Esophagus (tissue), 2 donors: Measurements from ENCODE around the gene TIAM2. TPM values are rescaled to one million over a fixed set of nuclear protein-coding genes. Genes with fewer than 3 reads are reported as not detected.

ENCODE experiments used
- H3K27ac ChIP-seq, 2 donors: one replicate each; pipeline ENCODE4 v1.5.1; 2013; ENCODE audit warnings: low read depth in 2 of 2, mild to moderate bottlenecking in 2 of 2, inconsistent platforms in 1 of 2, low read length in 1 of 2, moderate library complexity in 1 of 2
- H3K27me3 ChIP-seq, 2 donors: one replicate each; pipeline ENCODE4 v1.6.1; 2013; ENCODE audit warnings: low read length in 2 of 2, control low read depth in 1 of 2, mild to moderate bottlenecking in 1 of 2; ENCODE audit not compliant: insufficient read depth in 2 of 2, control insufficient read depth in 1 of 2
- H3K36me3 ChIP-seq, 2 donors: one replicate each; pipeline ENCODE4 v1.6.1; 2013; ENCODE audit warnings: low read length in 1 of 2; ENCODE audit not compliant: control insufficient read depth in 2 of 2, insufficient read depth in 2 of 2
- H3K4me1 ChIP-seq, 2 donors: one replicate each; pipeline ENCODE4 v1.6.1; 2013; ENCODE audit warnings: low read length in 1 of 2; ENCODE audit not compliant: control insufficient read depth in 2 of 2, insufficient read depth in 2 of 2
- H3K4me3 ChIP-seq, 2 donors: one replicate each; pipeline ENCODE4 v1.5.1; 2013; ENCODE audit warnings: low read length in 2 of 2, mild to moderate bottlenecking in 2 of 2, low read depth in 1 of 2, moderate library complexity in 1 of 2
- H3K9me3 ChIP-seq, 2 donors: one replicate each; pipeline ENCODE4 v1.6.1; 2013; ENCODE audit warnings: mild to moderate bottlenecking in 2 of 2, low read depth in 1 of 2, low read length in 1 of 2, moderate library complexity in 1 of 2; ENCODE audit not compliant: control insufficient read depth in 2 of 2, insufficient read depth in 1 of 2
- WGBS, 2 donors: extraction: QIAGEN DNeasy Blood & Tissue Kit; methylation state at CpG; one replicate each; pipeline ENCODE4 v1.1.7; 2013; 5-methylcytosine and 5-hydroxymethylcytosine counted together
- polyA plus RNA-seq, 2 donors: library from polyadenylated mRNA; stranded (reverse); fragments of 200-250 nt; gene quantifications; one replicate each; pipeline ENCODE4 v1.2.3, GENCODE V29; 2013
- donor health status: healthy with polysubstance abuse.
- donor health status: Bipolar disorder and iron deficiency.

TIAM2 gene
- polyA plus RNA-seq: 1 to 10 TPM; 2.3 to 3.1 TPM

DNA sequence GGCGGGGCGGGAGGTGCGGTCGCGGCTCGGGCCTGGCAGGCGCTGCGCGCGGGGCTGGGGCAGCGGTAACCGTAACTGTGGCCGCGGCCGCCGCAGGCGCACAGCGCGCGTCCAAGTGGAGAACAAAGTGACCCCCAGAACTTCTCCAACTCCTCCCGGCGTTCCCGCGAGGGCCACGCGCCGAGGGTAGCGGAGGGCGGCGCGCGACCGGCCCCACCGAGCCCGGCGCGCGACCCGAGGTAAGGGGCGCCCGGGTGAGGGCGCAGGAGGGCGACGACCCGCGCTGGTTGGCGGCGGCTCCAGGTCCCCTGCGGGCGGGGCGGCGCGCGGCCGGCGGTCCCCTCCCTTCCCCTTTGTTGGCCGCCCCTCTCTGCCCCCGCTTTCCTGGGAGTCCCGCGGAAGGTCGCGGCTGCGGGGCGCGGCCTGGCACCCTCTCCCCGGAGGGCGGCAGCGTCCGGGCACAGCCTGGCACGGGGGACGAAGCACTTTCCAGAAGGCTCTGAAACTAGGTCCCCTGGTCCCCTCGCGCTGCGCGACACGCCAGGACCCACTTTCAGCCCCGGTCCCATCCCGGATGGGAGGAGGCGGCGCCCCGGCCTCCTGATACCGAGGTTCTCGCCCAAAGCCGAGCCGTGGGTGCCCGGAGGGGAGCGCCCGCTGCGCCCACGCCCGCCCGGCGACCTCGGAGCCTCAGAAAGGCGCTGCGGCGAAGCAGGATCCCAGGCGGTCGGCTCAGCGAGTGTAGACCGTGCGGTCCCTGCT, at the start of gene TIAM2:
TSS of gene TIAM2 (plus strand) at position 62 of the 762 bp plus-strand sequence. CDS start 133,909 bp downstream, outside the sequence.
- Histone ChIP-seq H3K27ac (no peak within 1 kb of the TSS), H3K4me1 (no peaks in the 10 kb centered on the region), H3K9me3 (no peaks in the 10 kb centered on the region), H3K4me3 (peak within 1 kb of the TSS; percentile 49 to 56), H3K36me3 (no peaks in the 10 kb centered on the region), H3K27me3 (peaks cover 0 to 3% of the 10 kb centered on the region in 2 donors)
- WGBS, 2 donors: 0 to 1% methylated on average over 67 to 102 of the region's 102 CpGs

GRCh38 chr6:154950979-154951344, 44.2 kb upstream of the TIAM2 start:
- H3K9me3 ChIP-seq: no peaks in the 10 kb centered on the region
- no peak overlapping the region for H3K27ac ChIP-seq
- no peak overlapping the region for H3K4me3 ChIP-seq
- H3K36me3 ChIP-seq: no peaks in the 10 kb centered on the region
- WGBS, 2 donors: 94 to 96% methylated on average over 7 of the region's 7 CpGs
- peaks cover 0 to 6% of the 10 kb centered on the region in 2 donors for H3K4me1 ChIP-seq
- no peaks in the 10 kb centered on the region for H3K27me3 ChIP-seq

- no peaks in the 10 kb centered on the region for H3K9me3 ChIP-seq
- H3K4me3 ChIP-seq: no peak overlapping the region
- no peaks in the 10 kb centered on the region for H3K36me3 ChIP-seq
- 43 to 48% methylated on average over 10 of the region's 10 CpGs for WGBS, 2 donors
- H3K27me3 ChIP-seq: no peaks in the 10 kb centered on the region
- H3K4me1 ChIP-seq: peaks cover 0 to 6% of the 10 kb centered on the region in 2 donors
- H3K27ac ChIP-seq: peak overlapping the region in 1 of 2 donors; percentile 9
Measured at GRCh38 chr6:154951345-154952200, 43.5 kb upstream of the TIAM2 start.

GRCh38 chr6:154953644-154954043, 41.5 kb upstream of the TIAM2 start:
- 96% methylated on average over 11 of the region's 11 CpGs for WGBS, 2 donors
- Histone ChIP-seq H3K36me3 (no peaks in the 10 kb centered on the region), H3K4me3 (no peak overlapping the region), H3K9me3 (no peaks in the 10 kb centered on the region), H3K4me1 (peaks cover 0 to 6% of the 10 kb centered on the region in 2 donors), H3K27ac (no peak overlapping the region), H3K27me3 (no peaks in the 10 kb centered on the region)

DNA sequence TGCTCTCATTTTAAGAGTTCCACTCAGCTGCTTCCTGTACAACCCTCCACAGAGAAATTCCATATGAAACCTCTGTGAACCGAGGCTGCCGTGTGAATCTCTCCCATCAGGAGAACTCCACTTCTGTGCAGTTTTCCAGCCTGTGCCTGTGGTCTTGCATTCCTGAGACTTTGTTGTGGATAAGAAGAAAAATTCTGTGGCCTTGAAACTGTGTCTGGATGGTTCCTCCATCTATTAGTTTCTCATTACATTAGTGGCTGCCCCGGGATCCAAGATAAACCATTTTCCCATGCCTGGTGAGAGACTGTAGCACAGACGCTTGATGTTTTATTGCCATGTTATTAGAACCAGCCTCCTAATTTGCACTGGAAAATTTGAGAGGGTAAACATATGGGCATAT, 40.8 kb upstream of the TIAM2 start:
- H3K27me3 ChIP-seq: no peaks in the 10 kb centered on the region
- H3K27ac ChIP-seq: no peak overlapping the region
- no peaks in the 10 kb centered on the region for H3K9me3 ChIP-seq
- H3K4me3 ChIP-seq: no peak overlapping the region
- 93 to 96% methylated on average over 4 of the region's 4 CpGs for WGBS, 2 donors
- peaks cover 0 to 6% of the 10 kb centered on the region in 2 donors for H3K4me1 ChIP-seq
- no peaks in the 10 kb centered on the region for H3K36me3 ChIP-seq

DNA sequence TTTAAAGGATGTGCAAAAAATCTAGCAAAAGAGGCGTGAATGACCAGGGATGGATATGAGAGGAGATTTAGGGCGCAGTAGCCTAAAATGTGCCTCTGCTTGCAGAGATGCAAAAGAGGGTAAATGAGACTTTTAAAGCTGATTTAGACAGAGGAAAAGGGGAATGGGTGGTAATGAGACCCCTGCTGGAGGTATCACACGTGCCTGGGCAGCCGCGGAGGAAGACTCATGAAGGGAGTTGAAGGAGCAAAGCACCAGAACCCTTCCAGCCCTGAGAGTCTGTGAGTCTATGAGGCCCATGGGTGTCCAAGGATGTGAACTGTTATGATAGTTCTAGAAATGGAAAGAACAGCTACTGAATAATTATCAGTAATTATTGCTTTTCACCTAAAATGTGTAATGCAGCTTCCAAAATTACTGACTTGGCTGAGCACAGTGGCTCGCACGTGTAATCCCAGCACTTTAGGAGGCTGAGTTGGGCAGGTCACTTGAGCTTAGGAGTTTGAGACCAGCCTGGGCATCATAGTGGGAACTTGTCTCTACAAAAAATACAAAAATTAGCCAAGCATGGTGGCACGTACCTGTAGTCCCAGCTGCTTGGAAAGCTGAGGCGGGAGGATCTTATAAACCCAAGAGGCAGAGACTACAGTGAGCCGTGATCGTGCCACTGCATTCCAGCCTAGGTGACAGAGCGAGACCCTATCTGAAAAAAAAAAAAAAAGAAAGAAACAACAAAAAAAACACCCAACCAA, 38.2 kb upstream of the TIAM2 start:
- no peak overlapping the region for H3K27ac ChIP-seq
- peaks cover 0 to 4% of the 10 kb centered on the region in 2 donors for H3K4me1 ChIP-seq
- H3K36me3 ChIP-seq: no peaks in the 10 kb centered on the region
- WGBS, 2 donors: 89 to 93% methylated on average over 12 of the region's 12 CpGs
- H3K27me3 ChIP-seq: no peaks in the 10 kb centered on the region
- H3K4me3 ChIP-seq: no peak overlapping the region
- H3K9me3 ChIP-seq: no peaks in the 10 kb centered on the region

- no peak overlapping the region for H3K4me3 ChIP-seq
- no peaks in the 10 kb centered on the region for H3K27me3 ChIP-seq
- peaks cover 0 to 4% of the 10 kb centered on the region in 2 donors for H3K4me1 ChIP-seq
- H3K36me3 ChIP-seq: peaks cover 0 to 3% of the 10 kb centered on the region in 2 donors
- H3K9me3 ChIP-seq: no peaks in the 10 kb centered on the region
- no peak overlapping the region for H3K27ac ChIP-seq
- WGBS, 2 donors: 78 to 79% methylated on average over 7 of the region's 7 CpGs
Measured at GRCh38 chr6:154958469-154958868, 36.6 kb upstream of the TIAM2 start.

DNA sequence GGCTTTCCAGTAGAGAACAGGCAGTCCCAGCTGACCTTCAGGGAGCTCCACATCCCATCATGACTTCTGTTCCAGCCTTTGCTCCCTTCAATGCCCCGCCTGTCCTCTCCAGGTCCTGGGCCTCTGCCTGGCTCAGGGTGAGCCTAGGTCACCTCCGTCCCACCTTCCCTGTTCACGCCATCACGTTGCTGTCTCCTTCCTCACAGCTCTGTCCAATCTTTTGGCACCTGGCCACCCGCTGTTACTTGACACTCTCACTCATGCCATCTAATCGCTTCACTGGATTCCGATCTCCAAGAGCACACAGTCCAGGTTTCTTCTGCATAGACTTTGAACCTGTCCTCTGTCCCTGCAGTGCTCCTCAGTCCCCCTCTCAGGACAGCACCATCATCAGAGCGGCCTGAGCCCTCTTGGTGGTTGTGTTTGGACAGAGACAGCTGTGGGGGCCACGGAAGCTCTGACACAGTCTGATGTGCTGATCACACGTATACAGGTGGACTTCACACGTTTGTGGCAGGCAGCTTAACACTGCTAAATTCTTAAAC, 34.7 kb upstream of the TIAM2 start:
- H3K4me3 ChIP-seq: no peak overlapping the region
- peaks cover 0 to 4% of the 10 kb centered on the region in 2 donors for H3K4me1 ChIP-seq
- H3K9me3 ChIP-seq: no peaks in the 10 kb centered on the region
- no peaks in the 10 kb centered on the region for H3K27me3 ChIP-seq
- 75 to 85% methylated on average over 11 of the region's 11 CpGs for WGBS, 2 donors
- H3K27ac ChIP-seq: no peak overlapping the region
- peaks cover 0 to 3% of the 10 kb centered on the region in 2 donors for H3K36me3 ChIP-seq
